SK-N-MC (cell line): ENCODE data around the gene CAMK1D.

ENCODE experiments used
- EZH2 ChIP-seq: fragments of 200-600 bp; sonication (generic); IDR thresholded peaks from one replicate; pipeline ENCODE4 v1.6.1; 2017; ENCODE audit warnings: antibody characterized with exemption
- POLR2AphosphoS5 ChIP-seq: IDR thresholded peaks from 2 replicates; pipeline ENCODE4 v1.6.1; 2012; ENCODE audit warnings: mild to moderate bottlenecking, low read depth, low read length, borderline replicate concordance

DNA sequence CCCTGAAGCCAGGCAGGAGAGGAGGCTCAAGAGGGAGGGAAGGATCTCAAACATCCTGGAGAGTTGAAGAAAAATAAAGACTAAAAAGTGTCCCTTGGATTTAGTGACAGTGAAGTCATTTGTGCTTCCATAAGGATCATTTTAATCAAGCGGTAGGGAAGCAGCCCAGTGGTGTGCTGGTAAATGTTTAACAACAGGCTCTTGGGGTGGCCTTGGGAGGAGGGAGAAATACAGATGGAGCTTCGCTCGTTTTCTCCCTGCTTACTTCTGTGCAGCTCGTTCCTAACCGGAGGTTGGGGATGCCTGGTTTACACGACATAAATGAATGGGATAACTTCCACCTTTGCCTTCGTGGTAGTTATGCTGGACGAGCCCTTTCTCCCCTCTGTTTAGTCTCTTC, 140.0 kb downstream of the CAMK1D start:
- no peak for TF ChIP-seq EZH2
- TF ChIP-seq POLR2AphosphoS5 = no peak
